OCI-LY3 (cell line): Measurements from ENCODE around the gene IL1RAPL1.

ENCODE experiments used
- H2AFZ ChIP-seq: fragments of 200-600, 300-600 bp; shearing (Covaris generic); 2 replicates; pipeline ENCODE4 v1.6.0; 2014; ENCODE audit warnings: antibody characterized with exemption, low read depth, low read length
- H3K27ac ChIP-seq: fragments of 200-600, 300-600 bp; sonication (generic); 2 replicates; pipeline ENCODE4 v1.5.1; 2014; ENCODE audit warnings: mild to moderate bottlenecking, low read length, moderate library complexity, mixed read lengths
- H3K27me3 ChIP-seq: fragments of 200-600, 300-600 bp; sonication (generic); 2 replicates; pipeline ENCODE4 v1.6.1; 2014; ENCODE audit warnings: low read depth, low read length, mixed read lengths
- H3K36me3 ChIP-seq: fragments of 200-600, 300-600 bp; sonication (generic); replicated peaks from 2 replicates; pipeline ENCODE3; 2014; ENCODE audit warnings: low read depth, low read length, mixed read lengths
- H3K4me1 ChIP-seq: fragments of 300-600, 200-600 bp; sonication (generic); 2 replicates; pipeline ENCODE4 v1.6.1; 2014; ENCODE audit warnings: low read length, mixed read lengths
- H3K4me2 ChIP-seq: fragments of 200-600, 300-600 bp; sonication (generic); 2 replicates; pipeline ENCODE4 v1.6.1; 2014; ENCODE audit warnings: low read length, mixed read lengths
- H3K4me3 ChIP-seq: fragments of 300-600, 200-600 bp; sonication (generic); 2 replicates; pipeline ENCODE4 v1.5.1; 2014; ENCODE audit warnings: antibody characterized with exemption, mild to moderate bottlenecking, low read length, moderate library complexity
- H3K79me2 ChIP-seq: fragments of 300-600, 200-600 bp; shearing (Covaris generic); 2 replicates; pipeline ENCODE4 v1.6.1; 2014; ENCODE audit warnings: mild to moderate bottlenecking, low read length, mixed read lengths
- H3K9ac ChIP-seq: fragments of 300-600, 200-600 bp; shearing (Covaris generic); 2 replicates; pipeline ENCODE4 v1.6.0; 2014; ENCODE audit warnings: mild to moderate bottlenecking, low read length, moderate library complexity
- H3K9me3 ChIP-seq: fragments of 200-600, 300-600 bp; shearing (Covaris generic); 2 replicates; pipeline ENCODE4 v1.6.1; 2014; ENCODE audit warnings: low read length, mixed read lengths; ENCODE audit not compliant: insufficient read depth
- H4K20me1 ChIP-seq: fragments of 200-600, 300-600 bp; sonication (generic); 2 replicates; pipeline ENCODE4 v1.6.1; 2016; ENCODE audit warnings: low read length, mixed read lengths; ENCODE audit not compliant: insufficient read depth
- CTCF ChIP-seq: fragments of 200-600, 300-600 bp; sonication (generic); IDR thresholded peaks from 2 replicates; pipeline ENCODE4 v1.5.1; 2014; ENCODE audit warnings: antibody characterized with exemption, low read length, low read depth
- EZH2phosphoT487 ChIP-seq: fragments of 200-600 bp; shearing (Covaris generic); IDR thresholded peaks from 2 replicates; pipeline ENCODE4 v1.6.1; 2018; ENCODE audit warnings: antibody characterized with exemption, mixed run types, low read depth

Gene IL1RAPL1

GRCh38 chrX:28552322-28552721 lies 34.9 kb upstream of the IL1RAPL1 start:
- H3K9ac ChIP-seq, result no peak overlapping the region
- H3K27ac ChIP-seq, result no peak overlapping the region
- no peak for TF ChIP-seq CTCF
- TF ChIP-seq EZH2phosphoT487, result no peak
- H3K9me3 ChIP-seq, result no peaks in the 10 kb centered on the region
- H2AFZ ChIP-seq, result no peak overlapping the region
- H3K4me3 ChIP-seq, result no peak overlapping the region
- H3K4me2 ChIP-seq, result no peak overlapping the region
- no peaks in the 10 kb centered on the region for H4K20me1 ChIP-seq
- no peaks in the 10 kb centered on the region for H3K79me2 ChIP-seq
- H3K4me1 ChIP-seq, result 0 out of 2 replicates have a peak, but pooled peaks cover 2% of the 10 kb centered on the region
- no peaks in the 10 kb centered on the region for H3K27me3 ChIP-seq
- H3K36me3 ChIP-seq, result no peaks in the 10 kb centered on the region

DNA sequence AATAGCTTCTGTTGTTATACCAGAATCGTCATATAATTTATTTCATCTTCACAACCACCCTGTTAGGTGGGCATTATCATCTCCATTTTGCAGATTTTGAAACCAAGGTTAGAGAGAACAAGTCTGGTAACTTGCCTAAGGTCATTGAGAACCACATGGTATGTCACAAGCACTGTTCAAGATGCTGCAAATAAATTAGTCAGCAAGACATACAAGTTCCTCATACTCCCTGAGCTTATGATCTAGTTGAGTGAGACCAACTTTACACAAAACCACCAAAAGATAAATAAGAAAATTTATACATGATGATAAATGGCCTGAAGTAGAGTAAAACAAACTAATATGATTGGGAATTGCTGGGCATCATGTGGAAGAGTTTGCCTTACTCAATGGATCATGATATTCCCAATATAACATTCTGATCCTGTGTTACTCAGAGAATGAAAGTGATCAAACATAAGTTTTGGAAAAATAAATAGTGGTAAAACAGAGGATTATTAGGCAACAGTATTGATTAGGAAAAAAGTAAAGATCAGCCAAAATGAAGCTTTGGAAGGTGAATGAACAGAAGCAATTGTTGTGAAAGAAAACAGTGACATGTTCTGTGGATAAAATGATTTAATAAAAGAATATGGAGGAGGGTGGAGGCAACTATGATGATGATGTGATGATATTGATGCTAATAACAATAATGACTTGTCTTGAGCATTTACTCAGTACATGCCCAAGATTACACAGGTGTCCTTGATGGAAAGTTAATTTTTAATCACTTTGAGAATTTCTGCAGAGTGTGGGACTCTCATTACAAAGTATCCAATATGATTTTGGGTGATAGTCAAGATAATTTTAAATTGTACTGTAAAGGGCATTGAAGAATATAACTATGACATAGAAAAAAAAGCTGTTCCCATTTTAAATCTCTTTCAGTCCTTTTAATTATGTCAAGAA lies 34.1 kb upstream of the IL1RAPL1 start:
- Histone ChIP-seq H3K27ac (no peak overlapping the region), H3K36me3 (no peaks in the 10 kb centered on the region), H3K9ac (no peak overlapping the region), H3K4me2 (no peak overlapping the region), H3K4me3 (no peak overlapping the region), H3K79me2 (no peaks in the 10 kb centered on the region), H3K27me3 (no peaks in the 10 kb centered on the region), H3K4me1 (0 out of 2 replicates have a peak, but pooled peaks cover 2% of the 10 kb centered on the region), H4K20me1 (no peaks in the 10 kb centered on the region), H3K9me3 (no peaks in the 10 kb centered on the region), H2AFZ (no peak overlapping the region)
- TF ChIP-seq CTCF (no peak), EZH2phosphoT487 (no peak)

DNA sequence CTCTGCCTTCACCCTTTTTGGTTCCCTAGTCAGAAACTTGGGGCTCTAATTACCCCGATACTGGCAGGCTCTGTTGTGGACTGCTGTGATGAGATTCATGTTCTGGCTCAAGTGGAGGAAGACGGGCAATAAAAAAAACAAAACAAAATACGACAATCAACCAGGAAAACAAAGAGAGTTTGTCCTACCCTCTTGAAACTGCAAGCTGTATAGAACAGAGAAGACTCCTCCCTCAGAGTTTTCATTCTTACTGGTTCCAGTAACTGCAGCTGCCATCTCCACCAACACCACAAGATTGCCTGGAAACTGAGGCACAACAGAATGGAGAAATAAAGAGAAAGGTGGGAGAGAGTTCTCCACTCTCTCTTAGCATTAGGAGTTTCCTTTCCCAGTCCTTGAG lies 11.1 kb upstream of the IL1RAPL1 start:
- H2AFZ ChIP-seq, result no peak overlapping the region
- no peaks in the 10 kb centered on the region for H3K79me2 ChIP-seq
- H3K27me3 ChIP-seq, result no peaks in the 10 kb centered on the region
- H3K9me3 ChIP-seq, result no peaks in the 10 kb centered on the region
- H3K36me3 ChIP-seq, result no peaks in the 10 kb centered on the region
- H3K4me2 ChIP-seq, result peak overlapping the region; percentile 14; the same call in 1 of the 2 replicates
- H3K4me1 ChIP-seq, result no peaks in the 10 kb centered on the region
- no peak overlapping the region for H3K27ac ChIP-seq
- H4K20me1 ChIP-seq, result no peaks in the 10 kb centered on the region
- TF ChIP-seq CTCF, result no peak
- TF ChIP-seq EZH2phosphoT487, result no peak
- H3K9ac ChIP-seq, result no peak overlapping the region
- H3K4me3 ChIP-seq, result no peak overlapping the region

DNA sequence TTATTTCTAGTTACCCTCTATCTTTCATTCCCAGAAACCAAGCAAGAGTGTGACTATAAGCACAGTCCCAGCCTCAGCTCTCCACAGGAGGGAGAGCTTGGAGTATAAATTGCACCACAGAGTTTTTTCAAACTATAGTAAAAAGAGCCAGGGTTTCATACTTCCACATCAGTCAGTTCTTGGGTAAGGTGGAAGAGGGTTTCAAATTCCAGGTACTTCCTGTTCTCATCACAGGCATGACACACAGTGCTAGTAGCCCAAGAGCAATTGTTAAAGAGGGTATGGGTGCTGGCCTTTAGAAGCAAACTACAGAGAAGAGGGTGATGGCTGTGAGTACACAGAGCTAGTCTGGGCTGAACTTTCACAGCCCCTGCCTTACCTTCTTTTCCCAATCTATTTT lies 5.7 kb upstream of the IL1RAPL1 start:
- H3K4me1 ChIP-seq, result no peaks in the 10 kb centered on the region
- H3K27ac ChIP-seq, result no peak overlapping the region
- H3K9me3 ChIP-seq, result no peaks in the 10 kb centered on the region
- no peaks in the 10 kb centered on the region for H4K20me1 ChIP-seq
- no peak overlapping the region for H2AFZ ChIP-seq
- H3K4me2 ChIP-seq, result no peak overlapping the region
- H3K36me3 ChIP-seq, result no peaks in the 10 kb centered on the region
- TF ChIP-seq CTCF (no peak), EZH2phosphoT487 (no peak)
- no peaks in the 10 kb centered on the region for H3K79me2 ChIP-seq
- H3K4me3 ChIP-seq, result no peak overlapping the region
- H3K27me3 ChIP-seq, result no peaks in the 10 kb centered on the region
- H3K9ac ChIP-seq, result no peak overlapping the region
